Fibroblast of mammary gland (primary cell): ENCODE data around the gene ATP1B1.
A peak's percentile ranks its signal among the peaks of the same experiment; 100 is the strongest.

Experiments
- DNase-seq: peaks from one replicate; pipeline ENCODE4 v3.0.0-alpha.2; 2010; ENCODE audit warnings: low read depth
- H3K4me3 ChIP-seq: 2 replicates; pipeline ENCODE4 v1.5.1; 2011; ENCODE audit warnings: low read depth, mild to moderate bottlenecking, low read length, moderate library complexity; ENCODE audit not compliant: control insufficient read depth
- CTCF ChIP-seq: conservative IDR thresholded peaks from 2 replicates; pipeline ENCODE4 v1.5.1; 2011; ENCODE audit warnings: low read depth, low read length, inconsistent platforms; ENCODE audit not compliant: control insufficient read depth, insufficient read depth

The ATP1B1 gene

GRCh38 chr1:169086603-169087455, 19.7 kb upstream of the ATP1B1 start:
- H3K4me3 ChIP-seq, result no peak overlapping the region
- TF ChIP-seq CTCF, result no peak
- no peak for DNase-seq

GRCh38 chr1:169087876-169088275, 18.6 kb upstream of the ATP1B1 start:
- H3K4me3 ChIP-seq, result no peak overlapping the region
- no peak for DNase-seq
- TF ChIP-seq CTCF, result no peak

GRCh38 chr1:169089776-169090175, 16.7 kb upstream of the ATP1B1 start:
- DNase-seq, result no peak
- TF ChIP-seq CTCF, result no peak
- H3K4me3 ChIP-seq, result no peak overlapping the region

DNA sequence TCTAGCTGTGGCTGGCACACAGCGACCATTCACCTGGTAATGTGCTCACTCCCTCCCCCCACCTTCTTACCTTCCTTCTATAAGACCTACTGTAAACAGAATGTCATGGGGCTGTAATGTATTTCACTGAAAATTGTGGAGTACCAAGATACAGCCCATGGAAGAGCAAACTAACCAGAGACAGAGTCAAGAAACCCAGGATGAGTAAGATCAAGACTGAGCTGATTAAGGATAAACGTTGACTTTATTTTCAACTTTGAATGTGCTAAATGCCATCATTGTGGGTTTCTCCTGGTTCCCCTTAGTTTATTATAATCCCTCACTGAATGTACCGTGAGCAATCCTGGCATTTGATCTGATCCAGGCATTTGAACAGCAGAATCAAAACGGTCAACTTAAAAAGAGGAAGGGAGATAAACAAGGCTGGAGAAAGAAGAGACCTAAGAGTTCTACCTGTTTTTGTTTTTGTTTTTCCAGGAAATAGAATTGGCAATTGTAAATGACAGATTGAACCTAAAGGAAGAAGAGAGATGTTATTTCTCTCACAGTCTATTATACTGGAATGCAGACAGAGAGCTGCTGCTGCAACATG, 16.1 kb upstream of the ATP1B1 start:
- H3K4me3 ChIP-seq, result no peak overlapping the region
- TF ChIP-seq CTCF, result no peak
- DNase-seq, result no peak

DNA sequence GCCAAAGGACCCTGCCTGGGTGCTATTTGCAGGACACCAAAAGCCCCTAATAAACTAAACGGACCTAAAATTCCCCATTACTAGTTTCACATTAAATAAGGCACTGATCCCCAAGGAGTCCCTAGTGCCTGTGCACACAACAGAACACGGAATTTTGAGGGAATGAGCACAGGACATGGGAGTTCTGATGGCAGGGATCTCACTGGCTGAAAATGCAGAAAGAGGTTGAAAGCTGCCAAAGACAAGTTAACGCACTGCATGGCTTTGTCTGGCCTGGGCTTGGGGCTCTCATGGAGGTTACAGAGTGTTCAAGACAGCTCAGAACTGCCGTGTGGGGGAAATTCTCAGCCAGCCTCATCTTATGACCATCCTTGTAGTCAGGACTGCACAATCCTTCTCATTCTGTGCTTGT, 15.6 kb upstream of the ATP1B1 start:
- no peak overlapping the region for H3K4me3 ChIP-seq
- no peak for DNase-seq
- no peak for TF ChIP-seq CTCF

- peak; percentile 31 for DNase-seq
- TF ChIP-seq CTCF, result no peak
- no peak overlapping the region for H3K4me3 ChIP-seq
Observed at GRCh38 chr1:169091480-169091941, 15.0 kb upstream of the ATP1B1 start.
